ENCODE results near the gene SDK1. TPM values are rescaled to one million over a fixed set of nuclear protein-coding genes. Genes with fewer than 3 reads are reported as not detected.

SDK1 gene
- total RNA-seq, 2 donors from 2014 or later = 1.3 to 2.6 TPM

- H3K27ac ChIP-seq = no peak overlapping the region
- no peak overlapping the region for H3K4me3 ChIP-seq
- no peaks in the 10 kb centered on the region for H3K27me3 ChIP-seq
- DNase-seq = no peak
- no peaks in the 10 kb centered on the region for H3K36me3 ChIP-seq
- no peaks in the 10 kb centered on the region for H3K9me3 ChIP-seq
- TF ChIP-seq CTCF (IDR thresholded peaks at IDR 0.05) = no peak
- no peak overlapping the region for H3K9ac ChIP-seq (ENCODE audit: low read depth in 2 of 2, low read length in 2 of 2)
- no peaks in the 10 kb centered on the region for H3K4me1 ChIP-seq
- intact Hi-C loops (cut with DNase I) = no loop called here
These were observed 981.6 kb downstream of the SDK1 start for GRCh38 chr7:4282434-4283223.

GRCh38 chr7:4286351-4286750 is 985.3 kb downstream of the SDK1 start:
- intact Hi-C loops (cut with DNase I) = no loop called here
- DNase-seq = no peak
- H3K9me3 ChIP-seq = no peaks in the 10 kb centered on the region
- H3K27me3 ChIP-seq = no peaks in the 10 kb centered on the region
- H3K4me1 ChIP-seq = no peaks in the 10 kb centered on the region
- H3K36me3 ChIP-seq = no peaks in the 10 kb centered on the region
- no peak overlapping the region for H3K9ac ChIP-seq (ENCODE audit: low read depth in 2 of 2, low read length in 2 of 2)
- no peak overlapping the region for H3K4me3 ChIP-seq
- no peak overlapping the region for H3K27ac ChIP-seq
- TF ChIP-seq CTCF (IDR thresholded peaks at IDR 0.05) = no peak

DNA sequence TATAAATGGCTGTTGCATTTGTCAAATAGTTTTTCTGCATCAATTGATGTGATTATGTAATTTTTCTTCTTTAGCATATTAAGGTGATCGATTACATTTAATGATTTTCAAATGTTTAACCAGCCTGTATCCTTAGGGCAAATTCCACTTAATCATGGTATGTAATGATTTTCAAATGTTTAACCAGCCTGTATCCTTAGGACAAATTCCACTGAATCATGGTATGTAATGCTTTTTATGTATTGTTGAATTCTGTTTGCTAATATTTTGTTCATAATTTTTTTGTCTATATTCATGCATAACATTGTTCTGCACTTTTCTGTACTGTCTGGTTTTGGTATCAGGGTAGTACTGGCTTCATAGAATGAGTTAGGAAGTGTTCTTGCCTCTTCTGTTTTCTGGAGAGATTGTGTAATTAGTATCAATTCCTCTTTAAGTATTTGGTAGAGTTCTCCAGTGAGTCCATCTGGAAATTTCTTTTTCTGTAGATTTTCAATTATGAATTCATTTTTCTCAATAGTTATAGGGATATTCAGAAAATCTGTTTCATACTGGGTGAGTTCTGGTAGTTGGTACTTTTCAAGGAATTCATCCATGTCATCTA is 987.8 kb downstream of the SDK1 start:
- Histone ChIP-seq H3K9ac (ENCODE audit: low read depth in 2 of 2, low read length in 2 of 2) (no peak overlapping the region), H3K4me3 (no peak overlapping the region), H3K4me1 (no peaks in the 10 kb centered on the region), H3K36me3 (no peaks in the 10 kb centered on the region), H3K27me3 (no peaks in the 10 kb centered on the region), H3K27ac (no peak overlapping the region), H3K9me3 (no peaks in the 10 kb centered on the region)
- DNase-seq = no peak
- intact Hi-C loops (cut with DNase I) = no loop called here
- TF ChIP-seq CTCF (IDR thresholded peaks at IDR 0.05) = no peak

- H3K4me1 ChIP-seq = no peaks in the 10 kb centered on the region
- intact Hi-C loops (cut with DNase I) = no loop called here
- DNase-seq = no peak
- no peaks in the 10 kb centered on the region for H3K9me3 ChIP-seq
- H3K27me3 ChIP-seq = no peaks in the 10 kb centered on the region
- no peaks in the 10 kb centered on the region for H3K36me3 ChIP-seq
- no peak for TF ChIP-seq CTCF (IDR thresholded peaks at IDR 0.05)
- H3K27ac ChIP-seq = no peak overlapping the region
- no peak overlapping the region for H3K9ac ChIP-seq (ENCODE audit: low read depth in 2 of 2, low read length in 2 of 2)
- no peak overlapping the region for H3K4me3 ChIP-seq
These were observed 996.3 kb downstream of the SDK1 start for GRCh38 chr7:4297165-4297917.

- DNase-seq = no peak
- no peaks in the 10 kb centered on the region for H3K36me3 ChIP-seq
- no peak overlapping the region for H3K4me3 ChIP-seq
- no peak overlapping the region for H3K27ac ChIP-seq
- TF ChIP-seq CTCF (IDR thresholded peaks at IDR 0.05) = no peak
- H3K4me1 ChIP-seq = no peaks in the 10 kb centered on the region
- no peaks in the 10 kb centered on the region for H3K9me3 ChIP-seq
- no peak overlapping the region for H3K9ac ChIP-seq (ENCODE audit: low read depth in 2 of 2, low read length in 2 of 2)
- intact Hi-C loops (cut with DNase I) = no loop called here
- no peaks in the 10 kb centered on the region for H3K27me3 ChIP-seq
These were observed 996.8 kb downstream of the SDK1 start for GRCh38 chr7:4297918-4298219.

All from colonic mucosa (tissue), 4 donors.